GM18520 (cell line): Measurements from ENCODE around the gene ANKRD33.

ENCODE experiments used
- ATAC-seq: cut with Tn5 transposase; IDR thresholded peaks from one replicate; pipeline ENCODE4 v1.9.1; 2021; ENCODE audit not compliant: unreplicated experiment

ANKRD33 gene

GRCh38 chr12:51860986-51861385 lies 26.9 kb upstream of the ANKRD33 start:
- no peak for ATAC-seq

GRCh38 chr12:51862947-51863346 lies 25.0 kb upstream of the ANKRD33 start:
- ATAC-seq, result no peak

- no peak for ATAC-seq
These were observed 24.5 kb upstream of the ANKRD33 start for GRCh38 chr12:51863363-51863932.

GRCh38 chr12:51863933-51864832 lies 23.7 kb upstream of the ANKRD33 start:
- no peak for ATAC-seq

GRCh38 chr12:51864833-51865670 lies 22.9 kb upstream of the ANKRD33 start:
- no peak for ATAC-seq

GRCh38 chr12:51865757-51866270 lies 22.1 kb upstream of the ANKRD33 start:
- no peak for ATAC-seq

- no peak for ATAC-seq
These were observed 21.6 kb upstream of the ANKRD33 start for GRCh38 chr12:51866324-51866723.

- no peak for ATAC-seq
These were observed 21.1 kb upstream of the ANKRD33 start for GRCh38 chr12:51866762-51867161.

- ATAC-seq, result no peak
These were observed 20.5 kb upstream of the ANKRD33 start for GRCh38 chr12:51867371-51867770.

GRCh38 chr12:51867796-51868428 lies 20.0 kb upstream of the ANKRD33 start:
- ATAC-seq, result no peak

GRCh38 chr12:51868821-51869495 lies 18.9 kb upstream of the ANKRD33 start:
- ATAC-seq, result no peak

- ATAC-seq, result no peak
These were observed 18.4 kb upstream of the ANKRD33 start for GRCh38 chr12:51869496-51869865.

- no peak for ATAC-seq
These were observed 18.0 kb upstream of the ANKRD33 start for GRCh38 chr12:51869931-51870330.

- no peak for ATAC-seq
These were observed 17.4 kb upstream of the ANKRD33 start for GRCh38 chr12:51870504-51870903.

GRCh38 chr12:51871126-51871525 lies 16.8 kb upstream of the ANKRD33 start:
- no peak for ATAC-seq

GRCh38 chr12:51871918-51872688 lies 15.8 kb upstream of the ANKRD33 start:
- ATAC-seq, result no peak

GRCh38 chr12:51872689-51872981 lies 15.3 kb upstream of the ANKRD33 start:
- no peak for ATAC-seq

GRCh38 chr12:51873251-51873994 lies 14.5 kb upstream of the ANKRD33 start:
- no peak for ATAC-seq

GRCh38 chr12:51874000-51874399 lies 13.9 kb upstream of the ANKRD33 start:
- no peak for ATAC-seq
